SU-DHL-6 (cell line): ENCODE measurements around the gene EHMT2.
"Not testable (repeated sequence)": the region's sequence is repeated elsewhere in the genome, so short reads cannot be mapped to it uniquely, and the experiment has no call there.

Experiments used
- CTCF ChIP-seq: fragments of 200-600 bp; sonication (generic); IDR thresholded peaks from one replicate; pipeline ENCODE4 v1.5.1; 2017; ENCODE audit warnings: antibody characterized with exemption, mild to moderate bottlenecking, low read length, moderate library complexity; ENCODE audit not compliant: insufficient read depth, poor library complexity, severe bottlenecking
- EZH2phosphoT487 ChIP-seq: fragments of 200-600 bp; sonication (generic), shearing (Covaris generic); conservative IDR thresholded peaks from 2 replicates; pipeline ENCODE4 v1.6.1; 2018; ENCODE audit warnings: mild to moderate bottlenecking, antibody characterized with exemption, low read length, moderate library complexity, mixed read lengths

GRCh38 chr6:31857774-31858173 lies 39.7 kb downstream of the EHMT2 start:
- TF ChIP-seq CTCF, EZH2phosphoT487: not testable (repeated sequence)
